WI38 (cell line): ENCODE measurements around the gene ACSL3.
"Not testable (repeated sequence)": the region's sequence is repeated elsewhere in the genome, so short reads cannot be mapped to it uniquely, and the experiment has no call there.

ENCODE experiments used
- H3K4me3 ChIP-seq: 2 replicates; pipeline ENCODE4 v1.5.1; 2011; ENCODE audit warnings: low read depth, mild to moderate bottlenecking, control low read depth, low read length
- CTCF ChIP-seq: IDR thresholded peaks from 2 replicates; pipeline ENCODE4 v1.5.1; 2012; ENCODE audit warnings: low read depth, mild to moderate bottlenecking, control low read depth, low read length

ACSL3 gene

GRCh38 chr2:222978850-222979249, 118.0 kb downstream of the ACSL3 start:
- H3K4me3 ChIP-seq = no peak overlapping the region
- TF ChIP-seq CTCF = no peak

- H3K4me3 ChIP-seq = no peak overlapping the region
- no peak for TF ChIP-seq CTCF
Observed at GRCh38 chr2:222979484-222979883, 118.6 kb downstream of the ACSL3 start.

- peak; percentile 71 for TF ChIP-seq CTCF
- no peak overlapping the region for H3K4me3 ChIP-seq
Observed at GRCh38 chr2:222982010-222982908, 121.4 kb downstream of the ACSL3 start.

GRCh38 chr2:222982909-222983265, 122.1 kb downstream of the ACSL3 start:
- TF ChIP-seq CTCF = no peak
- H3K4me3 ChIP-seq = no peak overlapping the region

GRCh38 chr2:222984908-222985307, 124.1 kb downstream of the ACSL3 start:
- no peak for TF ChIP-seq CTCF
- H3K4me3 ChIP-seq = no peak overlapping the region

GRCh38 chr2:222989431-222989830, 128.6 kb downstream of the ACSL3 start:
- no peak overlapping the region for H3K4me3 ChIP-seq
- TF ChIP-seq CTCF = no peak

- H3K4me3 ChIP-seq = not testable (repeated sequence)
Observed at GRCh38 chr2:222990206-222990605, 129.4 kb downstream of the ACSL3 start.

GRCh38 chr2:222992137-222992536, 131.3 kb downstream of the ACSL3 start:
- no peak overlapping the region for H3K4me3 ChIP-seq
- TF ChIP-seq CTCF = no peak
